Spleen (tissue), 7 donors: ENCODE results near the gene DTNB.

Source experiments
- CTCF ChIP-seq, 11 experiments: fragments of 200-600 bp in 7 of 11; fragments of 450-650 bp in 4 of 11; sonication (generic) in 4 of 11; IDR thresholded peaks in 8 of 11; conservative IDR thresholded peaks in 3 of 11; 1 replicate in 7 of 11; 2 replicates in 4 of 11; pipeline versions ENCODE4 v1.4.0 to v1.8.0; 2016 to 2021; ENCODE audit warnings: antibody characterized with exemption in 11 of 11, inconsistent platforms in 4 of 11, mild to moderate bottlenecking in 1 of 11
- POLR2A ChIP-seq, 3 donors: fragments of 450-650 bp; IDR thresholded peaks; one replicate each; pipeline ENCODE4 v1.5.1; 2017; ENCODE audit warnings: antibody characterized with exemption in 3 of 3, mild to moderate bottlenecking in 1 of 3
- POLR2AphosphoS5 ChIP-seq, 3 donors: sonication (generic); formaldehyde crosslinking; IDR thresholded peaks; one replicate each; pipeline ENCODE4 v1.5.1; 2017; ENCODE audit warnings: antibody characterized with exemption in 3 of 3
- donor health status: DM: no; HTN: no; CAD: no; lungs with moderate emphysema.
- donor health status: DM: no; HTN: no; CAD: no.
- donor health status: DM: no; HTN: no; CAD: no.

- TF ChIP-seq CTCF (IDR thresholded peaks at IDR 0.05 in 8 of 11, conservative IDR thresholded peaks at IDR 0.05 in 3 of 11), result no peak
- TF ChIP-seq POLR2AphosphoS5 (IDR thresholded peaks at IDR 0.05), result no peak
- TF ChIP-seq POLR2A (IDR thresholded peaks at IDR 0.05), result no peak
These were observed 301.8 kb downstream of the DTNB start for GRCh38 chr2:25371253-25372241.
